H1 (cell line): Measurements from ENCODE around the gene GAPDHS. TPM values are rescaled to one million over a fixed set of nuclear protein-coding genes. Genes with fewer than 3 reads are reported as not detected.
A peak's percentile ranks its signal among the peaks of the same experiment; 100 is the strongest.

Source experiments
- CTCF ChIA-PET: fragments of 300-600 bp; sonication (Branson Sonifier 250); formaldehyde crosslinking; loops from one replicate; lab custom pipeline; 2021; ENCODE audit not compliant: partially characterized antibody; lab: Charles Lee
- POLR2A ChIA-PET: fragments of 300-600 bp; sonication (Branson Sonifier 250); formaldehyde crosslinking; loops from one replicate; lab custom pipeline; 2021; ENCODE audit warnings: inconsistent platforms; ENCODE audit not compliant: partially characterized antibody; lab: Charles Lee
- DNase-seq, 2 experiments: peaks; one replicate each; pipeline versions ENCODE4 v3.0.0 to v3.0.0-alpha.2; 2010 to 2022; ENCODE audit warnings: low spot score in 2 of 2, low read depth in 1 of 2, mixed read lengths in 1 of 2
- FAIRE-seq: peaks from 2 replicates; lab custom pipeline; 2011; peaks lifted over from hg19 to GRCh38; lab: Jason Lieb, UNC
- H2AFZ ChIP-seq: 2 replicates; pipeline ENCODE4 v1.8.1; 2012; ENCODE audit warnings: low read length, inconsistent platforms
- H2AK5ac ChIP-seq: 2 replicates; pipeline ENCODE4 v1.6.1; 2013; ENCODE audit warnings: low read depth, low read length
- H2BK120ac ChIP-seq: replicated peaks from 2 replicates; pipeline ENCODE3; 2013; ENCODE audit warnings: low read depth, low read length, inconsistent platforms
- H2BK12ac ChIP-seq: 2 replicates; pipeline ENCODE4 v1.6.1; 2013; ENCODE audit warnings: low read depth, low read length
- H2BK15ac ChIP-seq: 2 replicates; pipeline ENCODE4 v1.6.1; 2013; ENCODE audit warnings: low read length
- H2BK20ac ChIP-seq: 2 replicates; pipeline ENCODE4 v1.6.1; 2013; ENCODE audit warnings: low read length
- H2BK5ac ChIP-seq: 2 replicates; pipeline ENCODE4 v1.6.1; 2013; ENCODE audit warnings: low read depth, low read length
- H3K14ac ChIP-seq: 2 replicates; pipeline ENCODE4 v1.6.1; 2013; ENCODE audit warnings: inconsistent platforms; ENCODE audit not compliant: insufficient read length
- H3K18ac ChIP-seq: 2 replicates; pipeline ENCODE4 v1.6.1; 2013; ENCODE audit warnings: low read length; ENCODE audit errors: extremely low read depth
- H3K23ac ChIP-seq: 2 replicates; pipeline ENCODE4 v1.6.1; 2013; ENCODE audit warnings: inconsistent platforms; ENCODE audit not compliant: insufficient read length
- H3K23me2 ChIP-seq: 2 replicates; pipeline ENCODE4 v1.6.1; 2013; ENCODE audit warnings: low read depth, low read length
- H3K27ac ChIP-seq: 2 replicates; pipeline ENCODE4 v1.6.1; 2011; ENCODE audit warnings: low read depth, low read length, inconsistent platforms
- H3K27me3 ChIP-seq, 4 experiments: replicated peaks in 1 of 4; 1 replicate in 1 of 4; 2 replicates in 3 of 4; pipeline versions ENCODE4 v1.6.1 to v1.8.1; 2011 to 2013; ENCODE audit warnings: low read length in 3 of 4, mild to moderate bottlenecking in 3 of 4, inconsistent platforms in 2 of 4, mixed read lengths in 2 of 4, moderate library complexity in 1 of 4; ENCODE audit not compliant: control insufficient read depth in 3 of 4, insufficient read depth in 3 of 4; ENCODE audit errors: extremely low read depth in 1 of 4
- H3K36me3 ChIP-seq, 4 experiments: 2 replicates each; pipeline versions ENCODE4 v1.6.1 to v1.8.1; 2011 to 2013; ENCODE audit warnings: mild to moderate bottlenecking in 4 of 4, low read length in 3 of 4, moderate library complexity in 2 of 4, control low read depth in 1 of 4, inconsistent platforms in 1 of 4; ENCODE audit not compliant: insufficient read depth in 4 of 4, control insufficient read depth in 2 of 4
- H3K4ac ChIP-seq: replicated peaks from 2 replicates; pipeline ENCODE3; 2013; ENCODE audit warnings: low read length, low read depth, mixed read lengths, inconsistent platforms; ENCODE audit not compliant: insufficient read length
- H3K4me1 ChIP-seq, 4 experiments: replicated peaks in 1 of 4; 1 replicate in 1 of 4; 2 replicates in 3 of 4; pipeline versions ENCODE4 v1.6.1 to v1.8.1; 2011 to 2013; ENCODE audit warnings: low read length in 3 of 4, inconsistent platforms in 2 of 4, mixed read lengths in 1 of 4; ENCODE audit not compliant: insufficient read depth in 4 of 4, control insufficient read depth in 3 of 4
- H3K4me2 ChIP-seq, 2 experiments: 2 replicates each; pipeline versions ENCODE4 v1.6.1 to v1.8.1; 2011 to 2013; ENCODE audit warnings: low read depth in 2 of 2, low read length in 2 of 2, control low read depth in 1 of 2, inconsistent platforms in 1 of 2, mild to moderate bottlenecking in 1 of 2; ENCODE audit not compliant: insufficient read depth in 1 of 2
- H3K4me3 ChIP-seq, 4 experiments: fragments of 200-600, 300-600 bp in 1 of 4; sonication (generic), shearing (Covaris generic), sonication (Bioruptor Twin) in 1 of 4; 2 replicates each; pipeline versions ENCODE4 v1.5.1 to v1.8.1; 2011 to 2016; ENCODE audit warnings: low read length in 4 of 4, low read depth in 3 of 4, control low read depth in 2 of 4, inconsistent platforms in 2 of 4, mild to moderate bottlenecking in 2 of 4, mixed read lengths in 1 of 4, moderate library complexity in 1 of 4; ENCODE audit not compliant: insufficient read depth in 2 of 4; ENCODE audit errors: extremely low read depth in 1 of 4
- H3K56ac ChIP-seq: replicated peaks from 2 replicates; pipeline ENCODE3; 2013; ENCODE audit warnings: low read depth, mild to moderate bottlenecking, mixed read lengths, low read length, inconsistent platforms; ENCODE audit not compliant: insufficient read length
- H3K79me1 ChIP-seq: 2 replicates; pipeline ENCODE4 v1.6.1; 2013; ENCODE audit warnings: low read depth, low read length, control low read depth
- H3K79me2 ChIP-seq, 2 experiments: 2 replicates each; pipeline versions ENCODE4 v1.6.1 to v1.8.1; 2012 to 2013; ENCODE audit warnings: low read length in 2 of 2, mild to moderate bottlenecking in 2 of 2, inconsistent platforms in 1 of 2; ENCODE audit not compliant: insufficient read depth in 2 of 2, control insufficient read depth in 1 of 2
- H3K9ac ChIP-seq, 4 experiments: replicated peaks in 1 of 4; 1 replicate in 1 of 4; 2 replicates in 3 of 4; pipeline versions ENCODE4 v1.6.1 to v1.8.1; 2011 to 2013; ENCODE audit warnings: low read depth in 3 of 4, low read length in 3 of 4, control low read depth in 2 of 4, mild to moderate bottlenecking in 2 of 4, moderate library complexity in 2 of 4, inconsistent platforms in 1 of 4; ENCODE audit errors: extremely low read depth in 1 of 4
- H3K9me3 ChIP-seq, 2 experiments: 2 replicates each; pipeline versions ENCODE4 v1.6.1 to v1.8.1; 2012 to 2013; ENCODE audit warnings: mild to moderate bottlenecking in 2 of 2, moderate library complexity in 2 of 2, control low read depth in 1 of 2, inconsistent platforms in 1 of 2, low read depth in 1 of 2, low read length in 1 of 2, mixed read lengths in 1 of 2; ENCODE audit not compliant: insufficient read depth in 2 of 2
- H4K20me1 ChIP-seq, 2 experiments: replicated peaks in 1 of 2; 2 replicates each; pipeline versions ENCODE3 to v1.8.1; 2011 to 2013; ENCODE audit warnings: inconsistent platforms in 2 of 2, low read length in 2 of 2, mild to moderate bottlenecking in 1 of 2; ENCODE audit not compliant: insufficient read depth in 2 of 2, control insufficient read depth in 1 of 2
- H4K5ac ChIP-seq: 2 replicates; pipeline ENCODE4 v1.6.1; 2013; ENCODE audit warnings: low read length, low read depth, mixed read lengths, inconsistent platforms; ENCODE audit not compliant: insufficient read length
- H4K8ac ChIP-seq: 2 replicates; pipeline ENCODE4 v1.8.0; 2013; ENCODE audit warnings: mild to moderate bottlenecking, moderate library complexity, low read length, inconsistent platforms; ENCODE audit not compliant: insufficient read depth; ENCODE audit errors: extremely low read depth
- H4K91ac ChIP-seq: replicated peaks from 2 replicates; pipeline ENCODE3; 2013; ENCODE audit warnings: low read length, mixed read lengths, inconsistent platforms; ENCODE audit not compliant: insufficient read length
- RXRA ChIP-seq: IDR thresholded peaks from 2 replicates; pipeline ENCODE4 v1.6.1; 2011; ENCODE audit warnings: low read depth, mild to moderate bottlenecking, low read length, moderate library complexity; ENCODE audit not compliant: insufficient read depth
- TBP ChIP-seq: IDR thresholded peaks from 2 replicates; pipeline ENCODE4 v1.6.1; 2011; ENCODE audit warnings: low read depth, low read length, improper control_type of control experiment
- WGBS, 2 experiments: shearing (Covaris generic) in 1 of 2; methylation state at CpG; one replicate each; pipeline versions ENCODE4 v1.1.6 to v1.1.7; 2013 to 2015; ENCODE audit warnings: low lambda C conversion rate in 2 of 2, mixed read lengths in 2 of 2, inconsistent platforms in 1 of 2, low coverage in 1 of 2, missing lambda C conversion rate in 1 of 2; ENCODE audit not compliant: insufficient replicate concordance in 2 of 2, insufficient coverage in 1 of 2, insufficient read length in 1 of 2; ENCODE audit errors: extremely low coverage in 1 of 2, missing lambda C conversion rate in 1 of 2; 5-methylcytosine and 5-hydroxymethylcytosine counted together
- polyA plus RNA-seq, 7 experiments: library from polyadenylated mRNA; depleted of rRNA in 3 of 7; stranded (reverse) in 5 of 7; unstranded in 2 of 7; fragments of >200 nt in 5 of 7; fragments of 200-250 nt in 2 of 7; gene quantifications; 1 replicate in 5 of 7; 2 replicates in 1 of 7; 4 replicates in 1 of 7; pipeline versions ENCODE4 v1.2.1 to v1.2.3, GENCODE V29; 2011 to 2013; ENCODE audit warnings: missing spikeins in 2 of 7, mixed read lengths in 2 of 7
- total RNA-seq: library from RNA; stranded (reverse); fragmentation: NEBNext Ultra II Directional; extraction: Animal tissue kit (Norgen Biotek cat#: 25700); gene quantifications from 2 replicates; pipeline ENCODE4 v1.2.1, GENCODE V29; 2021

Gene GAPDHS
- total and polyA plus RNA-seq, 2 of the 8 experiments (the other 6 are each of a cell fraction or from before 2014, with no cell fraction given), result 0.26 TPM; not detected in 1

GRCh38 chr19:35539314-35539713 lies 6.1 kb downstream of the GAPDHS start:
- WGBS, 2 experiments, result 74% methylated on average over 6 of the region's 6 CpGs; no CpG with 5 or more reads in 1 of the 2 experiments
- CTCF ChIA-PET, result interaction anchor here (1.3 kb wide), 1 partner anchor 29 kb away, joined by 7 read pairs; no protein-coding TSS in a partner anchor

More at GRCh38 chr19:35539314-35539713, 6.1 kb downstream of the GAPDHS start:
- Histone ChIP-seq H3K4me3 (no peak overlapping the region), H4K5ac (no peak overlapping the region), H2BK20ac (no peak overlapping the region), H3K4me1 (peaks cover 0 to 9% (median 6%) of the 10 kb centered on the region in 4 experiments; a peak in 6 of 7 replicates), H3K23me2 (no peaks in the 10 kb centered on the region; the same call in 1 of the 2 replicates), H3K36me3 (peaks cover 0 to 9% (median 6%) of the 10 kb centered on the region in 4 experiments; a peak in 4 of 8 replicates), H3K79me2 (peaks cover 0 to 8% of the 10 kb centered on the region in 2 experiments; a peak in 2 of 4 replicates), H3K56ac (no peak overlapping the region), H3K4ac (no peak overlapping the region), H3K27me3 (peaks cover 0 to 1% (median 0%) of the 10 kb centered on the region in 4 experiments; a peak in 2 of 7 replicates), H4K20me1 (peaks cover 5 to 15% of the 10 kb centered on the region in 2 experiments), H3K9me3 (no peaks in the 10 kb centered on the region), H3K14ac (no peak overlapping the region), H2AFZ (no peak overlapping the region), H3K4me2 (no peak overlapping the region), H3K23ac (no peak overlapping the region), H4K8ac (no peak overlapping the region), H3K79me1 (peaks cover 2% of the 10 kb centered on the region; the same call in 1 of the 2 replicates), H2BK12ac (no peak overlapping the region), H2BK5ac (0 out of 2 replicates have a peak overlapping the region, but pooled peaks have one; percentile 52), H4K91ac (no peak overlapping the region), H2AK5ac (no peak overlapping the region), H3K18ac (no peak overlapping the region), H3K27ac (no peak overlapping the region), H2BK120ac (no peak overlapping the region), H2BK15ac (no peak overlapping the region), H3K9ac (peak overlapping the region in 1 of 4 experiments; percentile 40; a peak in 1 of 7 replicates)
- POLR2A ChIA-PET, result interaction anchor here (0.6 to 4.4 kb wide), 6 partner anchors 10 to 104 kb away, joined by 3 to 19 read pairs (median 4); no protein-coding TSS in a partner anchor
- no peak for DNase-seq
- TF ChIP-seq RXRA (no peak), TBP (no peak)
- FAIRE-seq, result no peak
